ENCODE results near the gene CMIP. TPM values are rescaled to one million over a fixed set of nuclear protein-coding genes. Genes with fewer than 3 reads are reported as not detected.

The CMIP gene
- polyA plus RNA-seq, 1 donor from 2014 or later: 15.1 TPM

DNA sequence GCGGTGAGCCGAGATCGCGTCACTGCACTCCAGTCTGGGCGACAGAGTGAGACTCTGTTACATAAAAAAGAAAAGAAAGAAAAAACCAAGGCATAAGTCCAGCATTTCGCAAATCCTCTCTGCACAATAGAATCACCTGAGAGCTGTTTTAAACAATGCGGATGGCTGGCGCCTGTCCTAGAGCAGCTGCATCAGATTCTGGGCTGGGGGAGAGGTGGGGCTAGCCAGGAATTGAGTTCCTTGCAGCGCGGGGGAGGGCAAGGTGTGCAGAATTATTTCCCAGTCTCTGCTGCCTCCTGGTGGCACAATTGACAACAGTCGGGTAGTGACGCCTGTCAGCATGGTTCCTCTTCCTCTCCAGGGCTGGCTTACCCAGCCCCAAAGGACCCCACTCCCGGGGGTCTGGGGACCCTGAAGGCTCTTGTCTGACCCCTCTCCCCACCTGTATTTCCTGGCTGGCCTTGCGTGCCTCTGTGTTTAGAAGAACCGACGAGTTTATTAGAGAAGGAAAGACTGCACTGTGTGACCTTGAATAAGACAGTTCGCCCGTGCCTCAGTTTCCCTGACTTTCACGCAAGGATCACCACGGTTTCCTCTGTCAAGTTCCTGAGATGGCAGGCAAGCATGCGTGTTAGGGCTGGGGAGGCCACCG is 293.4 kb downstream of the CMIP start:
- H3F3A ChIP-seq (ENCODE audit: insufficient read depth, low read length, poor library complexity, severe bottlenecking): no peaks in the 10 kb centered on the region
- H4K20me1 ChIP-seq (ENCODE audit: insufficient read depth): no peaks in the 10 kb centered on the region
- no peak overlapping the region for H3K4me3 ChIP-seq (ENCODE audit: low read length)
- H3K9ac ChIP-seq (ENCODE audit: low read length): peak overlapping the region; percentile 17
- peak overlapping the region; percentile 4 for H2AFZ ChIP-seq (ENCODE audit: low read depth, low read length)
- H3K79me2 ChIP-seq (replicated peaks; ENCODE audit: insufficient read depth, low read length): no peaks in the 10 kb centered on the region
- no peak overlapping the region for H3K4me2 ChIP-seq (ENCODE audit: low read length)
- no peaks in the 10 kb centered on the region for H3K27me3 ChIP-seq (ENCODE audit: insufficient read depth, low read depth, low read length)
- H3K27ac ChIP-seq (ENCODE audit: low read length): no peak overlapping the region
- TF ChIP-seq TAF1 (IDR thresholded peaks at IDR 0.05; ENCODE audit: low read depth) (no peak), REST (IDR thresholded peaks at IDR 0.05; ENCODE audit: borderline replicate concordance) (no peak), RAD21 (conservative IDR thresholded peaks at IDR 0.05) (peak; percentile 99), CTCF (IDR thresholded peaks at IDR 0.05; ENCODE audit: poor library complexity, severe bottlenecking) (peak; percentile 98), POLR2AphosphoS5 (IDR thresholded peaks at IDR 0.05) (no peak), EP300 (conservative IDR thresholded peaks at IDR 0.05; ENCODE audit: poor library complexity, severe bottlenecking) (peak; percentile 27), MXI1 (conservative IDR thresholded peaks at IDR 0.05; ENCODE audit: poor library complexity, severe bottlenecking) (no peak), SMC3 (conservative IDR thresholded peaks at IDR 0.05; ENCODE audit: poor library complexity) (peak; percentile 99), EZH2 (IDR thresholded peaks at IDR 0.05; ENCODE audit: borderline replicate concordance, insufficient read depth, low read length, poor library complexity, severe bottlenecking) (no peak)
- H3K9me3 ChIP-seq (ENCODE audit: low read length): no peaks in the 10 kb centered on the region
- no peaks in the 10 kb centered on the region for H3K36me3 ChIP-seq (ENCODE audit: insufficient read depth, low read length)
- no peaks in the 10 kb centered on the region for H3K9me2 ChIP-seq (ENCODE audit: insufficient read depth, low read length)

DNA sequence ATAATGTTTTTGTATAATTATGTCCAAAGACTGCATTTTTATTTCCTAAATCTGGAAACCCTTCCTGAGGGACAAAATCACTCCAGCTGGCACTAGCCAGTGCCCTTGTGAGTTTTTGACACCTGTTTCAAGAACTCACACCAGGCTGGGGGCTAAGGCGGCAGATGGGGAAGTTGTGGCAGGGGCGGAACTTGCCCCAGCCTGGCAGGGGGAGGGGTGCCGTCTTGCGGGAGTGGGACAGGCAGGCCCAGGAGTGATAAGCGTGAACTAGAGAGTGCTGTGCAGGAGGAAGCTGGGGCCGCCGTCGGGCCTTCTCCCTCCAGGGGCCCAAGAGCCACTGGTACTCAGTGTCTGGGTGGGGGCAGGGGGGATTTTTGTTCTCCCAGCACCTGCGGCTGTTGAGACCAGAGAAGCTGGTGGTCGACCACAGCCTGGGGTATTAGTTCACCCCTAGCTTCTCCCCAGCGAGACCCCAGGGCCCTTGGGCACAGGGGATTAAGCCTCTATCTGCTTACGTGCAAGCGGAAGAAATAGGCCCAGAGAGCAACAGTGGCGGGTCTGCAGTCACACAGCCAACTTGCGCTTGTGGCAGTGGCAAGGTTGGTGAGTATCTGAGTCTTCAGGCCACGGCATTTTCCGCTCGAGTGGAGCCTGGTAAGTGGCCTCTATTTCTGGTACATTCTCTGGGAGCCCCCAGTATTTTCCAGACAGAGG is 294.3 kb downstream of the CMIP start:
- TF ChIP-seq SMC3 (conservative IDR thresholded peaks at IDR 0.05; ENCODE audit: poor library complexity): no peak
- no peak for TF ChIP-seq EP300 (conservative IDR thresholded peaks at IDR 0.05; ENCODE audit: poor library complexity, severe bottlenecking)
- no peak for TF ChIP-seq CTCF (IDR thresholded peaks at IDR 0.05; ENCODE audit: poor library complexity, severe bottlenecking)
- TF ChIP-seq RAD21 (conservative IDR thresholded peaks at IDR 0.05): no peak
- TF ChIP-seq POLR2AphosphoS5 (IDR thresholded peaks at IDR 0.05): no peak
- no peak for TF ChIP-seq MXI1 (conservative IDR thresholded peaks at IDR 0.05; ENCODE audit: poor library complexity, severe bottlenecking)
- no peak for TF ChIP-seq EZH2 (IDR thresholded peaks at IDR 0.05; ENCODE audit: borderline replicate concordance, insufficient read depth, low read length, poor library complexity, severe bottlenecking)
- no peak for TF ChIP-seq REST (IDR thresholded peaks at IDR 0.05; ENCODE audit: borderline replicate concordance)
- no peak for TF ChIP-seq TAF1 (IDR thresholded peaks at IDR 0.05; ENCODE audit: low read depth)
- H4K20me1 ChIP-seq (ENCODE audit: insufficient read depth): no peaks in the 10 kb centered on the region
- H3K4me3 ChIP-seq (ENCODE audit: low read length): no peak overlapping the region

More for the DNA sequence above, 294.3 kb downstream of the CMIP start:
- Histone ChIP-seq H3K36me3 (ENCODE audit: insufficient read depth, low read length) (no peaks in the 10 kb centered on the region), H3K27me3 (ENCODE audit: insufficient read depth, low read depth, low read length) (no peaks in the 10 kb centered on the region), H3K79me2 (replicated peaks; ENCODE audit: insufficient read depth, low read length) (no peaks in the 10 kb centered on the region), H3K9me3 (ENCODE audit: low read length) (no peaks in the 10 kb centered on the region), H2AFZ (ENCODE audit: low read depth, low read length) (no peak overlapping the region), H3K27ac (ENCODE audit: low read length) (no peak overlapping the region), H3F3A (ENCODE audit: insufficient read depth, low read length, poor library complexity, severe bottlenecking) (no peaks in the 10 kb centered on the region), H3K9ac (ENCODE audit: low read length) (no peak overlapping the region), H3K9me2 (ENCODE audit: insufficient read depth, low read length) (no peaks in the 10 kb centered on the region), H3K4me2 (ENCODE audit: low read length) (no peak overlapping the region)
